ENCODE measurements around the gene TNKS1BP1. TPM values are rescaled to one million over a fixed set of nuclear protein-coding genes. Genes with fewer than 3 reads are reported as not detected.

The TNKS1BP1 gene
- total and polyA plus RNA-seq, 9 of the 15 experiments (the other 6 are each of a cell fraction or from before 2014, with no cell fraction given): 1.1 to 47.2 (median 10.9) TPM

GRCh38 chr11:57324886-57325734, at the start of gene TNKS1BP1 (continued):
- TF ChIP-seq ZNF766 (CRISPR knock-in tag; conservative IDR thresholded peaks at IDR 0.05): 0 out of 2 replicates have a peak, but pooled peaks have one; percentile 42
- TF ChIP-seq STAG1 (CRISPR knock-in tag; IDR thresholded peaks at IDR 0.05; ENCODE audit: borderline replicate concordance): no peak
- peak in 1 of 2 experiments; percentile 59 for TF ChIP-seq AFF1 (IDR thresholded peaks at IDR 0.05; ENCODE audit: low read depth in 1 of 2, partially characterized antibody in 2 of 2)
- TF ChIP-seq JUND (IDR thresholded peaks at IDR 0.05; ENCODE audit: borderline replicate concordance, low read depth, low read length): peak; percentile 75
- TF ChIP-seq JUND (tag; IDR thresholded peaks at IDR 0.05; ENCODE audit: borderline replicate concordance, low read depth, low read length): peak; percentile 45; the same call in 1 of the 3 replicates
- peak; percentile 35; the same call in 1 of the 2 replicates for TF ChIP-seq ZSCAN32 (CRISPR knock-in tag; IDR thresholded peaks at IDR 0.05)
- TF ChIP-seq ZNF592 (IDR thresholded peaks at IDR 0.05): peak; percentile 33; the same call in 1 of the 2 replicates
- peak; percentile 96 for TF ChIP-seq CEBPG (CRISPR knock-in tag; IDR thresholded peaks at IDR 0.05)
- TF ChIP-seq CEBPG (tag; conservative IDR thresholded peaks at IDR 0.05 in 1 of 2, IDR thresholded peaks at IDR 0.05 in 1 of 2): peak; percentile 90
- 0 out of 2 replicates have a peak, but pooled peaks have one; percentile 4 for TF ChIP-seq CBFA2T3 (IDR thresholded peaks at IDR 0.05)
- peak; percentile 4 for TF ChIP-seq MEIS2 (IDR thresholded peaks at IDR 0.05; ENCODE audit: partially characterized antibody)
- peak; percentile 50; the same call in 1 of the 2 replicates for TF ChIP-seq ZKSCAN1 (IDR thresholded peaks at IDR 0.05; ENCODE audit: low read depth, low read length)
- no peak for TF ChIP-seq HNRNPK (IDR thresholded peaks at IDR 0.05; ENCODE audit: low read depth, low read length, poor library complexity, severe bottlenecking)
- TF ChIP-seq GABPB1 (CRISPR knock-in tag; IDR thresholded peaks at IDR 0.05): peak; percentile 30; the same call in 1 of the 2 replicates
- TF ChIP-seq YY1 (IDR thresholded peaks at IDR 0.05; ENCODE audit: borderline replicate concordance in 1 of 3, control insufficient read depth in 1 of 3, extremely low read depth in 1 of 3, insufficient read depth in 3 of 3, insufficient read length in 1 of 3, insufficient replicate concordance in 2 of 3, low read depth in 1 of 3, low read length in 2 of 3): peak; percentile 57 to 94 (median 84)
- TF ChIP-seq GTF2E2 (tag; IDR thresholded peaks at IDR 0.05): peak; percentile 41; the same call in 1 of the 2 replicates
- TF ChIP-seq HDGF (IDR thresholded peaks at IDR 0.05): 0 out of 2 replicates have a peak, but pooled peaks have one; percentile 24
- peak; percentile 83 for TF ChIP-seq KDM5B (IDR thresholded peaks at IDR 0.05; ENCODE audit: insufficient replicate concordance, low read depth, low read length)

Data from K562 (cell line).